Activated CD8-positive, alpha-beta T cell treated with anti-CD3 and anti-CD28 coated beads, Interleukin-2, amount 10 ng/mL, durations not matched to agents 7 days and 5 days (primary cell): ENCODE results near the gene STK4. TPM values are rescaled to one million over a fixed set of nuclear protein-coding genes. Genes with fewer than 3 reads are reported as not detected.

Source experiments
- ATAC-seq: fragments of 150-1000 bp; cut with Tn5 transposase; one replicate; pipeline ENCODE4 v1.10.0; 2021; ENCODE audit warnings: moderate library complexity
- CTCF ChIA-PET: fragments of 350-600 bp; sonication (Branson Sonifier 250); formaldehyde crosslinking; loops from one replicate; lab custom pipeline; 2021; ENCODE audit warnings: antibody characterized with exemption; lab: Charles Lee
- POLR2A ChIA-PET: fragments of 350-600 bp; sonication (Branson Sonifier 250); formaldehyde crosslinking; loops from one replicate; lab custom pipeline; 2021; ENCODE audit warnings: antibody characterized with exemption; lab: Charles Lee
- DNase-seq: peaks from one replicate; pipeline ENCODE4 v3.0.0-alpha.2; 2020
- H3K27ac Mint-ChIP-seq: one replicate; pipeline ENCODE4 v1.8.0; 2021; ENCODE audit warnings: mild to moderate bottlenecking, mixed read lengths
- H3K27me3 Mint-ChIP-seq: one replicate; pipeline ENCODE4 v1.8.0; 2021; ENCODE audit warnings: low read depth, mixed read lengths
- H3K36me3 Mint-ChIP-seq: one replicate; pipeline ENCODE4 v1.8.0; 2021; ENCODE audit warnings: low read depth, mixed read lengths
- H3K4me1 Mint-ChIP-seq: one replicate; pipeline ENCODE4 v1.8.0; 2021; ENCODE audit warnings: low read depth, mixed read lengths
- H3K4me3 Mint-ChIP-seq: one replicate; pipeline ENCODE4 v1.8.0; 2021; ENCODE audit warnings: mild to moderate bottlenecking, mixed read lengths
- H3K9me3 Mint-ChIP-seq: one replicate; pipeline ENCODE4 v1.8.0; 2022; ENCODE audit warnings: mixed read lengths; ENCODE audit not compliant: insufficient read depth
- total RNA-seq, 2 experiments: library from RNA; stranded (reverse); gene quantifications; one replicate each; pipeline ENCODE4 v1.2.3, GENCODE V29; 2021

Gene STK4
- total RNA-seq, 2 experiments from 2014 or later = 159 to 164 TPM

DNA sequence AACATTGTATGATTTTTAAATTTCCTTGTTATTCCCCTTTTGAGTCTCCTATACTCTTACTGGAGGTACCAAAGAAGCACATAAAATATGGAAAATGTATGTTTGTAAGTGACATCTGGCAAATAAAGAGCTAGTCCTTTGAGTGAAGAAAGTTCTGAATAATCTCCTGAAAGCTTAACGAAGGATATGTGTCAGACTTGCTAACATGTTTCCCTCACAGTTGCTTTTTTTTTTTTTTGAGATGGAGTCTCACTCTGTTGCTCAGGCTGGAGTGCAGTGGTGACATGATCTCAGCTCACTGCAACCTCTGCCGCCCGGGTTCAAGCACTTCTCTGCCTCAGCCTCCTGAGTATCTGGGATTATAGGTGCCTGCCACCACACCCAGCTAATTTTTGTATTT lies 63.6 kb downstream of the STK4 start:
- DNase-seq = no peak
- POLR2A ChIA-PET = no interaction called here
- no peak for ATAC-seq
- CTCF ChIA-PET = interaction anchor here (1.0 to 5.1 kb wide), 6 partner anchors 9 to 141 kb away, joined by 3 to 22 read pairs (median 4); no protein-coding TSS in a partner anchor
- no peak overlapping the region for H3K4me3 Mint-ChIP-seq
- H3K36me3 Mint-ChIP-seq = peaks cover 63% of the 10 kb centered on the region
- H3K9me3 Mint-ChIP-seq = no peaks in the 10 kb centered on the region
- no peaks in the 10 kb centered on the region for H3K27me3 Mint-ChIP-seq
- peaks cover 39% of the 10 kb centered on the region for H3K4me1 Mint-ChIP-seq
- H3K27ac Mint-ChIP-seq = no peak overlapping the region

- DNase-seq (no peak), ATAC-seq (no peak)
- no peaks in the 10 kb centered on the region for H3K27me3 Mint-ChIP-seq
- H3K4me1 Mint-ChIP-seq = peaks cover 51% of the 10 kb centered on the region
- CTCF ChIA-PET = interaction anchor here (1.5 to 5.1 kb wide), 2 partner anchors 13 to 80 kb away, joined by 3 to 22 read pairs; no protein-coding TSS in a partner anchor
- H3K4me3 Mint-ChIP-seq = no peak overlapping the region
- no peak overlapping the region for H3K27ac Mint-ChIP-seq
- no peaks in the 10 kb centered on the region for H3K9me3 Mint-ChIP-seq
- POLR2A ChIA-PET = no interaction called here
- H3K36me3 Mint-ChIP-seq = peaks cover 56% of the 10 kb centered on the region
These were observed 66.0 kb downstream of the STK4 start for GRCh38 chr20:45032276-45032675.

DNA sequence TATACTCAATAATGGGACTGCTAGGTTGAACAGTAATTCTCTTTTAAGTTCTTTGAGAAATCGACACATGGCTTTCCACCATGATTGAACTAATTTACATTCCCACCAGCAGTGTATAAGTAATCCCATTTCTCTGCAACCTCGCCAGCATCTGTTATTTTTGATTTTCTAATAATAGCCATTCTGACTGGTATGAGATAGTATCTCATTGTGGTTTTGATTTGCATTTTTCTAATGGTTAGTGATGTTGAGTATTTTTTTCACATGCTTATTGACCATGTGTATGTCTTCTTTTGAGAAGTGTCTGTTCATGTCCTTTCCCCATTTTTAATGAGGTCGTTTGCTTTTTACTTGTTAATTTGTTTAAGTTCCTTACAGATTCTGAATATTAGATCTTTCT lies 66.5 kb downstream of the STK4 start:
- ATAC-seq = no peak
- H3K4me1 Mint-ChIP-seq = peaks cover 48% of the 10 kb centered on the region
- no peaks in the 10 kb centered on the region for H3K9me3 Mint-ChIP-seq
- no peak overlapping the region for H3K27ac Mint-ChIP-seq
- H3K36me3 Mint-ChIP-seq = peaks cover 54% of the 10 kb centered on the region
- ChIA-PET POLR2A (no interaction called here), CTCF (interaction anchor here (1.5 to 5.1 kb wide), 2 partner anchors 12 to 80 kb away, joined by 3 to 22 read pairs; no protein-coding TSS in a partner anchor)
- no peaks in the 10 kb centered on the region for H3K27me3 Mint-ChIP-seq
- H3K4me3 Mint-ChIP-seq = no peak overlapping the region
- DNase-seq = no peak

DNA sequence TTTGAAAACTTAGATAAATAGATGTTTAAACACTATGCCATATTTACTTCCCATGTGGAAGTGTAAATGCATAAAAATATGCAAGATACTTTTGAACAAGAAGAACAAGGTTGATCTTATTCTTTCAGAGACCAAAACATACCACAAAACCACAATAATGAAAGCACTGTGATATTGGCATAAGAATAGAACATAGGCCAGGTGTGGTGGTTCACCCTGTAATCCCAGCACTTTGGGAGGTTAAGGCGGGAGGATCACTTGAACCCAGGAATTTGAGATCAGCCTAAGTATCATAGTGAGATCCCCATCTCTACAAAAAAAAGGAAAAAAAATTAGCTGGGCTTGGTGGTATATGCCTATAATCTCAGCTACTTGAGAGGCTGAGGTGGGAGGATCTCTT lies 68.1 kb downstream of the STK4 start:
- CTCF ChIA-PET = interaction anchor here (1.0 to 24.9 kb wide), 4 partner anchors 8 to 63 kb away, joined by 3 to 489 read pairs (median 22); partner anchors contain the start of gene KCNS1
- H3K36me3 Mint-ChIP-seq = peaks cover 46% of the 10 kb centered on the region
- no peak overlapping the region for H3K4me3 Mint-ChIP-seq
- POLR2A ChIA-PET = no interaction called here
- H3K9me3 Mint-ChIP-seq = no peaks in the 10 kb centered on the region
- H3K27ac Mint-ChIP-seq = no peak overlapping the region
- ATAC-seq = peak; percentile 39
- H3K4me1 Mint-ChIP-seq = peaks cover 45% of the 10 kb centered on the region
- no peak for DNase-seq
- H3K27me3 Mint-ChIP-seq = no peaks in the 10 kb centered on the region

DNA sequence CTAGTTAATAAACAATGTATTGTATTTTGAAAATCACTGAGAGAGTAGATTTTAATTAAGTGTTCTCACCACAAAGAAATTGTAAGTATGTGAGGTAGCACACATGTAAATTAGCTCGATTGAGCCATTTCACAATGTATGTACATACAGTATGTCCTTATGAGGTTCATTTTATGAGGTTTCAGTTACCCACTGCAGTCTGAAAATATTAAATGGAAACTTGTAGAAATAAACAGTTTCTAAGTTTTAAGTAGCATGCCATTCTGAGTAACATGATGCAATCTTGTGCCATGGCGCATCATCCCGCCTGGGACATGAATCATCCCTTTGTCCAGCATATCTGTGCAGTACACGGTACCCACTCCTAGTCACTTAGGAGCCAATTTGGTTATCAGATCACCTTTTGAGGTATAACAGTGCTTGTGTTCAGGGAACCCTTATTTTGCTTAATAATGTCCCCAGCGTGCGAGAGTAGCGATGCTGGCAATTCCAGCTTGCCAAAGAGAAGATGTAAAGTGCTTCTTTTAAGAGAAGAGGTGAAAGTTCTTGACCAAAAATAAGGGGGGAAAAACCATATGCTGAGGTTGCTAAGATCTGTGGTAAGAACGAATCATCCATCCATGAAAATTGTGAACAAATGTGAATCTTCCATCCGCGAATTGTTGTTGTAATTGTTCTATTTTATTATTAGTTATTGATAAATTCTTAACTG lies 69.9 kb downstream of the STK4 start:
- peaks cover 51% of the 10 kb centered on the region for H3K36me3 Mint-ChIP-seq
- POLR2A ChIA-PET = no interaction called here
- peak; percentile 19 for ATAC-seq
- no peaks in the 10 kb centered on the region for H3K27me3 Mint-ChIP-seq
- no peak for DNase-seq
- no peak overlapping the region for H3K27ac Mint-ChIP-seq
- peaks cover 54% of the 10 kb centered on the region for H3K4me1 Mint-ChIP-seq
- no peak overlapping the region for H3K4me3 Mint-ChIP-seq
- no peaks in the 10 kb centered on the region for H3K9me3 Mint-ChIP-seq
- CTCF ChIA-PET = interaction anchor here (2.0 to 24.9 kb wide), 3 partner anchors 8 to 61 kb away, joined by 20 to 489 read pairs (median 25); partner anchors contain the start of gene KCNS1

- Mint-ChIP-seq H3K9me3 (no peaks in the 10 kb centered on the region), H3K36me3 (peaks cover 51% of the 10 kb centered on the region), H3K4me3 (no peak overlapping the region), H3K4me1 (peaks cover 60% of the 10 kb centered on the region), H3K27ac (peak overlapping the region; percentile 7), H3K27me3 (no peaks in the 10 kb centered on the region)
- CTCF ChIA-PET = interaction anchor here (1.0 to 24.9 kb wide), 4 partner anchors 13 to 60 kb away, joined by 3 to 489 read pairs (median 14); partner anchors contain the start of gene KCNS1
- DNase-seq (no peak), ATAC-seq (no peak)
- POLR2A ChIA-PET = no interaction called here
These were observed 70.7 kb downstream of the STK4 start for GRCh38 chr20:45037050-45037449.

- ATAC-seq = no peak
- Mint-ChIP-seq H3K4me1 (peaks cover 60% of the 10 kb centered on the region), H3K27me3 (no peaks in the 10 kb centered on the region), H3K27ac (no peak overlapping the region), H3K4me3 (no peak overlapping the region), H3K9me3 (no peaks in the 10 kb centered on the region), H3K36me3 (peaks cover 53% of the 10 kb centered on the region)
- POLR2A ChIA-PET = interaction anchor here (0.6 kb wide), 1 partner anchor 55 kb away, joined by 3 read pairs; no protein-coding TSS in a partner anchor
- no peak for DNase-seq
- CTCF ChIA-PET = interaction anchor here (0.6 to 24.9 kb wide), 5 partner anchors 12 to 60 kb away, joined by 3 to 489 read pairs (median 4); partner anchors contain the start of gene KCNS1
These were observed 71.3 kb downstream of the STK4 start for GRCh38 chr20:45037635-45038034.

GRCh38 chr20:45038745-45039474 lies 72.6 kb downstream of the STK4 start:
- no peaks in the 10 kb centered on the region for H3K27me3 Mint-ChIP-seq
- ATAC-seq = no peak
- H3K4me3 Mint-ChIP-seq = no peak overlapping the region
- CTCF ChIA-PET = interaction anchor here (0.8 to 24.9 kb wide), 10 partner anchors 9 to 334 kb away, joined by 3 to 489 read pairs (median 4); partner anchors contain the start of gene KCNS1
- H3K4me1 Mint-ChIP-seq = peaks cover 60% of the 10 kb centered on the region
- H3K27ac Mint-ChIP-seq = no peak overlapping the region
- H3K36me3 Mint-ChIP-seq = peaks cover 57% of the 10 kb centered on the region
- H3K9me3 Mint-ChIP-seq = no peaks in the 10 kb centered on the region
- DNase-seq = no peak
- POLR2A ChIA-PET = no interaction called here

DNA sequence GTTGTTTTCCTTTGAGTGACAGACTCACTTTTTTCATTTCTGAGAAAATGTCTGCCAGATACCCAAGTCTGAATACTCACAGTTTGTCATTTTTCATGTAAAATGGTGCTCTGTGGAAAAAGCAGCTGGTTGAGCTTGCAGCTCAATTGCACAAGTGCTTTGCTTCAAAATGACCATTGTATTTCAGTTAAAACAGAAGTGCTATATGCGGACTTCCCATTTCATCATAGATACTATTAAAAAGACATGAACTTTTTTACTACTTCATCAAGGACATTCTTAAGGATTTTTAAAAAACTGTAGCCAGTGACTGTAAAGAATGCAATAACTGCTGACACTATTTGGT lies 73.1 kb downstream of the STK4 start:
- DNase-seq (no peak), ATAC-seq (no peak)
- H3K27me3 Mint-ChIP-seq = no peaks in the 10 kb centered on the region
- CTCF ChIA-PET = interaction anchor here (0.6 to 24.9 kb wide), 12 partner anchors 9 to 334 kb away, joined by 3 to 489 read pairs (median 4); partner anchors contain the start of gene KCNS1
- H3K4me3 Mint-ChIP-seq = no peak overlapping the region
- H3K27ac Mint-ChIP-seq = no peak overlapping the region
- H3K9me3 Mint-ChIP-seq = no peaks in the 10 kb centered on the region
- H3K36me3 Mint-ChIP-seq = peaks cover 59% of the 10 kb centered on the region
- H3K4me1 Mint-ChIP-seq = peaks cover 60% of the 10 kb centered on the region
- POLR2A ChIA-PET = no interaction called here

GRCh38 chr20:45041464-45042337 lies 75.4 kb downstream of the STK4 start:
- Mint-ChIP-seq H3K36me3 (peaks cover 53% of the 10 kb centered on the region), H3K4me3 (no peak overlapping the region), H3K4me1 (peaks cover 48% of the 10 kb centered on the region), H3K27ac (peak overlapping the region; percentile 68), H3K27me3 (no peaks in the 10 kb centered on the region), H3K9me3 (no peaks in the 10 kb centered on the region)
- no peak for DNase-seq
- no peak for ATAC-seq
- ChIA-PET POLR2A (interaction anchor here (0.7 kb wide), 1 partner anchor 13 kb away, joined by 3 read pairs; no protein-coding TSS in a partner anchor), CTCF (interaction anchor here (0.6 to 24.9 kb wide), 6 partner anchors 12 to 271 kb away, joined by 3 to 489 read pairs (median 33); partner anchors contain the start of gene KCNS1)

DNA sequence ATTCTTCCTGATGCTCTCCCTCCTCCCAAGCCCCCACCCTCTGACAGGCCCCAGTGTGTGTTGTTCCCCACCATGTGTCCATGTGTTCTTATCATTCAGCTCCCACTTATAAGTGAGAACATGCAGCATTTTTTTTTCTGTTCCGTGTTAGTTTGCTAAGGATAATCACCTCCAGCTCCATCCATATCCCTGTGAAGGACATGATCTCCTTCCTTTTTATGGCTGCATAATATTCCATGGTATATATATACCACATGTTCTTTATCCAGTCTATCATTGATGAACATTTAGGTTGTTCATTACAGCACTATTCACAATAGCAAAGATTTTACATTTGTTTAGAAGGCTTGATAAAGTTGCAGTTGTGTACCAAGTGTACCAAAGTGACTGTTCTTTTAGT lies 76.7 kb downstream of the STK4 start:
- ChIA-PET POLR2A (interaction anchor here (1.2 to 1.5 kb wide), 2 partner anchors 40 to 51 kb away, joined by 3 to 4 read pairs; no protein-coding TSS in a partner anchor), CTCF (interaction anchor here (0.9 to 24.9 kb wide), 23 partner anchors 8 to 276 kb away, joined by 4 to 489 read pairs (median 11); partner anchors contain the start of gene KCNS1)
- peaks cover 44% of the 10 kb centered on the region for H3K4me1 Mint-ChIP-seq
- H3K27ac Mint-ChIP-seq = peak overlapping the region; percentile 8
- DNase-seq = no peak
- ATAC-seq = no peak
- H3K9me3 Mint-ChIP-seq = no peaks in the 10 kb centered on the region
- no peak overlapping the region for H3K4me3 Mint-ChIP-seq
- no peaks in the 10 kb centered on the region for H3K27me3 Mint-ChIP-seq
- H3K36me3 Mint-ChIP-seq = peaks cover 58% of the 10 kb centered on the region
